IPS-18c (cell line): ENCODE results near the gene GPX6.
A peak's percentile ranks its signal among the peaks of the same experiment; 100 is the strongest.
"Not testable (repeated sequence)": the region's sequence is repeated elsewhere in the genome, so short reads cannot be mapped to it uniquely, and the experiment has no call there.

ENCODE experiments used
- H3K4me3 ChIP-seq: 2 replicates; pipeline ENCODE4 v1.7.0; 2013; ENCODE audit warnings: low read depth, mild to moderate bottlenecking, low read length, moderate library complexity; ENCODE audit not compliant: insufficient read depth
- H3K9me3 ChIP-seq: one replicate; pipeline ENCODE4 v1.6.1; 2013; ENCODE audit warnings: mild to moderate bottlenecking, low read length, moderate library complexity; ENCODE audit not compliant: control insufficient read depth, insufficient read depth

The GPX6 gene

DNA sequence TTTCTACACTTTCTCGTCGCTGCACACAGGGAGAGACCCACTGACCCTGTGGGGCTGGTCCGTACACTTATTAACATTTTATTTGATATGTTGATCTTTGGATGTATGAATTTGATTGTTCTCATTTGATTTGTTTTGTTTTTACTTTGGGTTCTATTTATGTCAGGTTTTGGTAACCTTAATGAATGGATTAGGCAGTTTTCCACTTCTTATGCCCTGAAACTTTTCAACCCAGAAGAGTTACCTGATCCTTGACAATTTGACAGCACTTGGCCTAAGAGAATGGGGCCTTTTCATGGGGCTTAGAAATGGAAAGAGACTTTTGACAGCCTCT is 23.6 kb downstream of the GPX6 start:
- Histone ChIP-seq H3K9me3 (no peaks in the 10 kb centered on the region), H3K4me3 (no peak overlapping the region)

DNA sequence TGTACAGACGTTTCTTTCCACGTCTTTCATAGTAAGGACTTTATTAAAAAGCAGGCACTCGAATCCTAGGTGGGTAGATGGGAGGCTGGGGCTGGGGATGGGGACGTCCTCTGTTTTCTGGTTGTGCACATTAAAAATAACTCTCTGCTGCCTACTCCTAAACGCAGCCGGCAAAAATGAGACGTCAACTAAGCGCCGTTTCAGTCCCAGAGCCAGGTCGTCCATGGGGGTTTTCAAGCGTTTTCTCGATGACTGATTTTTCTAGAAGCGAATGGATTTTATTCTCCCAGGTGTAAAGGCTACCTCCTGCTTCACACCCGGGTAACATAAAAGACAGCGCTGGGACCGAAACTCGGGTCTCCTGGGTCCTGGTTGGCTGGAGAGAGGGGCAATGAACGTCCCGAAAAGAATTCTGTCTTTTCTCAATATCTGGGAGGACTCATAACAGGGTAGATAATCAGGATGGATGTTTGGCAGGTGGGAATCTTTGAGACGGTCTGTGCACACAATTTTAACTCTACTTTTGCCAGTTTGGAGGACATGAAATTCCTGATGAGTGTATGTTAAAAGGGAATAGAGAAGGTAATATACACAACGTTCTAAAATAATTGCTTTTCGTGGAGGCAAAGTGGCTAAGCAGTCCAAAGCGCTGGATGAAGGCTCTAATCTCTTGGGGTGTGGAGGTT is 25.2 kb downstream of the GPX6 start:
- H3K4me3 ChIP-seq, result peak overlapping the region; percentile 56
- H3K9me3 ChIP-seq, result no peaks in the 10 kb centered on the region

DNA sequence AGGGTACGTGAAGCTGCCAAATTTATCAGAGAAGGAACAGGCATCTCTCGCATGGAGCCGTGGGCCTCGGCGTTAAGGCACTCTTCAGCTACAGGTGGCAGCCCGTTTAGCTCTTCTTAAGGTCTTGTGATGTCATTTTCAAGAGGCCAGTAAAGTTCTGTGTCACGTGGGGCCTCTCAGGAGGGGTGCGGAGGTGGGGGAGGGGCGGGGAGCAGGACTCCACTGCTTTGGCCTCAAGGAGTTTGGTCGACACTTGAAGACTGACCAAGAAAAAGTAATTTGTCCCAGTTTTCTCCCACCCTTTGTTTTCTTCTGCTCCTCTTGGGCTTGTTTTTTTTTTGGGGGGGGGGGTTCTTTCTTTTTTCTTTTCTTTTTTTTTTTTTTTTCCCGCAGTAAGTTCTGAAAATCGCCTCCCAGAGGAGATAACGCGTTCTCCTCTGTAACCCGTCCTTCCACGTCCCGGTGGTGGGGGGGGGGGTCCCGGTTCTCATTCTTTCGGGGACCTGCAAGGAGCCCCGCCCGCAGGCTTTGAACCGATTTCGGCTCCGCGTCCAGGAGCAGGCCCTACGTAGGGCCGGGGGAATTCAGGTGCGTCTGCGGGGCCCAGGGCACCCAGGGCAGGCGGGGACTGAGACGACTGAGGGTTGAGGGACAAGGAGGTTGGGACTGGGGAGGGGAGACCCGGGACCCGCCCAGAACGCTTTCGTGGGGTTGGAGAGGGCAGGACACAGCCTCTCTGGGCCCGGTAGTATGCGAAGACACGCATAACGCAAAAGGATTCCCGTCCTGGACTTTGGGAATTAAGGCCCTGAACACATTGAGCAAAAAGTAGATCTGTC is 26.0 kb downstream of the GPX6 start:
- H3K9me3 ChIP-seq, result no peaks in the 10 kb centered on the region
- peak overlapping the region; percentile 56 for H3K4me3 ChIP-seq

DNA sequence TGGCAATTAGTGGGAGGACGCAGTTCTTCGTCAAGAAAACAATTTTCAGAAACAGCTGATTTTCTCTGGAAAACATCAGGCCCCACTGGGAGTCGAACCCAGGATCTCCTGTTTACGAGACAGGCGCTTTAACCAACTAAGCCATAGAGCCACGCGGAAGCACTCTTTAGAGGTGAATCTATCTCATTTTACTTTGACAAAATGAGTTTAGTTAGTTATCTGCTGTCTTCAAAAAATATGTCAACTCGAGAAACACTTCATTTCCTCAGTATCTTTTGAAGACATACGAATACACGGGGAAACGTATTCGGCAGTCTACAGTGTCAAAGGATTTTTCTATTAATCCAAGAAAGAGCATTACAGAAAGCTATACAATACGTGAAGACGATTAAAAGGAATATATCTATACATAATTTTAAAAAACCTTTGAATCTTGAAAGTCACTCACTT is 26.7 kb downstream of the GPX6 start:
- Histone ChIP-seq H3K4me3 (peak overlapping the region; percentile 56; the same call in 1 of the 2 replicates), H3K9me3 (no peaks in the 10 kb centered on the region)

DNA sequence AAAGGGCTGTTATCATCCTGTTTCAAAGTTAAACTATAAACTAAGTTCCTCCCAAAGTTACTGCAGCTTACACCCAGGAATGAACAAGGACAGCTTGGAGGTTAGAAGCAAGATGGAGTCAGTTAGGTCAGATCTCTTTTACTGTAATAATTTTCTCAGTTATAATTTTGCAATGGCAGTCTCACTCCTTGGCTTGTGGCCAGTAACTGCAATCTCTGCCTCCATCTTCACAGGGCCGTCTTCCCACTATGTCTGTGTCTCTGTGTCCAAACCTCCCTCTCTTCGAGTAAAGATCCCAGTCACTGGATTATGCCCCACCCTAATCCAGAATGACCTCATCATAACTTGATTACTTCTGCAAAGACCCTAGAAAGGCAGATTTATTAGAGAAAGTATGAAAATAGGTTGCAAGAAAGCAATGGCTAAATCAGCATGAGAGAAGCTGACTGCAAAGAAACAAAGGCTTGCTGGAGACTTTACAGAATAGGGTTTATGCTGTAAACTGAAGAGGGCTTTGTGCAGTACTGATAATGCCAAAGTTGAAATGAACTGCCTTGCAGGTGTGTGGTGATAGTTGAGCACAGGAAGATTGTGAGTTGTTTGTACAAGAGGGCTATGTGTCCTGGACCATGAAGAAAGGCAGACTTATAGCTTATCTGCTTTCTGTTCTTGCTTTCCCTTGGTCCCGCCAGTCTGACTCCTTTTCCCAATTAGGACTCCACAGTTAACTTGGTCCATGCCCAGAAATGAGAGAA is 28.4 kb downstream of the GPX6 start:
- Histone ChIP-seq H3K9me3 (no peaks in the 10 kb centered on the region), H3K4me3 (no peak overlapping the region)

DNA sequence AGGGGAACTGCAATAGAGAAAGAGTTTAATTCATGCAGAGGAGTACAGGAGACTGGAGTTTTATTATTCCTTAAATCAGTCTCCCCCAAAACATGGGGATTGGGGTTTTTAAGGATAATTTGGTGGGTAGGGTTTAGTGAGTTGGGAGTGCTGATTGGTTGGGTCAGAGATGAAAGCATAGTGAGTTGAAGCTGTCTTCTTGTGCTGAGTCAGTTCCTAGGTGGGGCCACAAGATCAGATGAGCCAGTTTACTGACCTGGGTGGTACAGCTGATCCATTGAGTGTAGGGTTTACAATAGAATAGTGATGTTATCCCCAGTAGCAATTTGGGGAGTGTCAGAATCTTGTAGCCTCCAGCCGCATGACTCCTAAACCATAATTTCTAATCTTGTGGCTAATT is 29.1 kb downstream of the GPX6 start:
- H3K4me3 ChIP-seq, result no peak overlapping the region

DNA sequence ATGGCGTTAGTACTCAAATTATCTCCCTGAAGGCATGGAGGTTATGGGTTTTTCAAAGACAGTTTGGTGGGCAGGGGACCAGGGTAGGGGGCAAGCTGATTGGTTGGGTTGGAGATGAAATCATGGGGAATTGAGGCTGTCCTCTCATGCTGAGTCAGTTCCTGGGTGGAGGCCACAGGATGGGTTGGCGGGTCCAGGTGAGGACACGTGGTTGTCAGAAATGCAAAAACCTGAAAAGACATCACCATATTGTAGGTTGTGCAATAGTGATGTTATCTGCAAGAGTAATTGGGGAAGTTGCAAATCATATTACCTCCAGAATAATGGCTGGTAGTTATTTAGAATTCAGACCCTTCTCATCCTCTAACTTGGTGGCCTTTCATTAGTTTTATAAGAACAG is 30.1 kb downstream of the GPX6 start:
- Histone ChIP-seq H3K4me3 (no peak overlapping the region), H3K9me3 (no peaks in the 10 kb centered on the region)

More for the DNA sequence above, 29.1 kb downstream of the GPX6 start:
- no peaks in the 10 kb centered on the region for H3K9me3 ChIP-seq

DNA sequence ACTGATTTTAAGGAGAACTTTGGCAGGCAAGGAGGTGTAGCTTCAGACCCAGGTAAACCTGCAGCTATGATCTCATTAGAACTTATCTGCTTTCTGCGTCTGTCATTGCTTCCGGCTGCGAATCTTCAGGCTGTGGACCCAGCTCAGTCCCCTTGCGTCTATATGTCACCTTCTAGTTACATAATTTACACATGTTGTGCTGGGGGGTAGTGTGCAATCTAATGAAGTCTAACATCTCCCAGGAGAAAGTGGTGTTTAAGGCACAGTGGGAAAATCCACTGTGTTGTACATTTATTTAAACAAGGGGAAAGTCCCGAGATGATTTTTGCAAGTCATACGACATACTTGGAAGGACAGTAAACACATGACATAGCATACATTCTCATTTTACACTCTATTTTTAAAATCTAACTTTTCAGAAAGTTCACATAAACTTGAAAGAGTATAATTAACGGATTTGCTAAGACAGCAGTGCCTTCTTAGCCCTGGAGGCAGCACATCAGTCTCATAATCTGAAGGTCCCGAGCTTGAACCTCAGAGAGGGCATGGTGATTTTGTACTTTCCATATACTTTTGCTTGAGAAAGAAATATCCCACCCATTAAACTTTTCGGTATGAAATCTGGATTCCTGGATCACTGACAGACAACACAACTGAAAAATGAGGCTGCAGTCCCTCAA is 35.2 kb downstream of the GPX6 start:
- Histone ChIP-seq H3K4me3 (no peak overlapping the region), H3K9me3 (no peaks in the 10 kb centered on the region)

DNA sequence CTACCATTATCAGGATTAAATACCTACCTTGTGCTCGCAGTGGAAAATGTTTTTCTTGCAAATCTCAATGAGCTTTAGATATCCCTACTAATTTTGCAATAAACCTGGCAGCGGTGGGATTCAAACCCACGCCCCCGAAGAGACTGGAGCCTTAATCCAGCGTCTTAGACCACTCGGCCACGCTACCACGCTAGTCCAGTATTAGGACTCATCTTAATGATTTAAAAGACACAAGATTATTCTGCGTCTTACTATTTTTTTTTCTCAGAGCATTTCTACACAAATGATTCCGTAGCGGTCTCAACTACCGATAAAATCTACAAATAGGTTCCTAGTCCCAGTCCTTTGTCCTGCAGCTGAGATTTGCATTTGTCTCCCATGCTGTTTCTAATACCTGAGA is 37.1 kb downstream of the GPX6 start:
- Histone ChIP-seq H3K4me3 (no peak overlapping the region), H3K9me3 (no peaks in the 10 kb centered on the region)

DNA sequence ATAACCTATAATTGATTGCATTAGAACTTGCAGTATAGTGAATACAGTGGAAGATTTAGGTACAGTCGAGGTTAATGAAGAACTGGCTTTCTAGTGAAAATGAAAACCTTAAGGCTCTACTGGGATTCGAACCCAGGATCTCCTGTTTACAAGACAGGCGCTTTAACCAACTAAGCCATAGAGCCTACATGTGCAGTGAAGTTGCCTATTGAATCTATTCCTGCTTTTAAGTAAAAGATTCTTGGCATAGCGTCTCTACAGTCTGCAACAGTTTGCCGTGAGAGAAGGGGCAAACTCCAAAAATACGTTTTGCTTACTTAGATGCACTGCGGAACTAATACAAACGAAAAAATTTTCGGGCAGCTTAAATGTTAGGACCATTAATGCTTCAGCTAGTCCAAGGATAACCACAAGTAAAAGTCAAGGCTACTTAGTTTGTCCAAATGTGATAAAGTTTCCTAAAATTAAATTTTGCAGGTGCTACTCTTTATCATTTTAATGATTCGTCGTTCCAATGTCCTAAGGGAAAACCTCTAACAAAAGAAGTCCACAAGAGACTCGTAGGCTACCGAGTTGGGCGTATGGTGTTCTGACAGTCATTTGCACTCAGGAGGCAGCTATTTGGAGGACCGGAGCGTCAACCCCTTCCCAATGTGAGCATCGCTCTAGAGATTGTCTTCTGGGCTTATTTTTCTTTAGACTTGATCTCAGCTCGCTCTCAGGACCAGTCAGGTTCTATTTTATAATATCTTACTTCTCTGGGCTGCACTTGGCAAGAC is 41.0 kb downstream of the GPX6 start:
- Histone ChIP-seq H3K4me3 (peak overlapping the region; percentile 61), H3K9me3 (no peaks in the 10 kb centered on the region)

DNA sequence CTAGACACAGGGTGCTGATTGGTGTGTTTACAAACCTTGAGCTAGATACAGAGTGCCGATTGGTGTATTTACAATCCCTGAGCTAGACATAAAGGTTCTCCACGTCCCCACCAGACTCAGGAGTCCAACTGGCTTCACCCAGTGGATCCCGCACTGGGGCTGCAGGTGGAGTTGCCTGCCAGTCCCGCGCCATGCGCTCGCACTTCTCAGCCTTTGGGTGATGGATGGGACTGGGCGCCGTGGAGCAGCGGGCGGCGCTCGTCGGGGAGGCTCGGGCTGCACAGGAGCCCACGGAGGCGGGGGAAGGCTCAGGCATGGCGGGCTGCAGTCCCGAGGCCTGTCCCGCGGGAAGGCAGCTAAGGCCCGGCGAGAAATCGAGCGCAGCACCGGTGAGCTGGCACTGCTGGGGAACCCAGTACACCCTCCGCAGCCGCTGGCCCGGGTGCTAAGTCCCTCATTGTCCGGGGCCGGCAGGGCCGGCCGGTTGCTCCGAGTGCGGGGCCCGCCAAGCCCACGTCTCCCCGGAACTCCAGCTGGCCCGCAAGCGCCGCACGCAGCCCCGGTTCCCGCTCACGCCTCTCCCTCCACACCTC is 46.3 kb downstream of the GPX6 start:
- H3K4me3 ChIP-seq, result peak overlapping the region; percentile 17; the same call in 1 of the 2 replicates
- not testable (repeated sequence) for H3K9me3 ChIP-seq

DNA sequence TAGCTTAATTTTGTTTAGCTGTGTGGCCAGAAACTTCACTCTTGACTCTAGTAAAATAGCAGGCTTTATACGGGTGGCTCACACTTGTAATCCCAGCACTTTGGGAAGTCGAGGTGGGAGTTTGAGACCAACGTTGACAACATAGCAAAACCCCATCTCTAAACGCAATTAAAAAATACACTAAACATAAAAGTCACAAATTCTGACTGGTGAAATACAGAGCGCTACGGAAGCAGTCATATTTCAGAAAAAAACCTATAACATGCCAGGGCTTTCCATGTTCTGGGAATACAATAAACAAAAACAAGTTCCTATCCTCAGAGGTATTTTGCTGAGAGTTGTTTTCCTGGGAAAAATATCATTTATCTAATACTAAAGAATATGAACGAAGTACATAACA is 47.5 kb downstream of the GPX6 start:
- Histone ChIP-seq H3K9me3 (no peaks in the 10 kb centered on the region), H3K4me3 (no peak overlapping the region)

DNA sequence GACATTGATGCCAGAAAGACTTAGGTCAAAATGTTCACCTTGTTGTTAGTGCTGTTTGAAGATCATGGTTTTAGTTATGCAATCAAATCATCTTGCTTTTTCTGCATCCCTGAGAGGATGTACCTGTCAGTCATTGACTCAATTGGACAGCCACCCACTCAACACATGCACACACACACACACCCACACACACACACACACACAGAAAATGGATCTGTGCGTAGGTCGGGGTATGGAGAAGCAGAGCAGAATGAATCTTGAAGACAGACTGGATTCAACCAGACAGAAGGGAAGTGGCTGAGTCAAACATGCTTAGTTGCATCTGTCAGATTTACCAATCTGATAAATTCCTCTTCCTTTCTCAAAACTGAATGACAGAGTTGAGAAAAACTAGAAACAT is 53.2 kb downstream of the GPX6 start:
- Histone ChIP-seq H3K9me3 (no peaks in the 10 kb centered on the region), H3K4me3 (no peak overlapping the region)

DNA sequence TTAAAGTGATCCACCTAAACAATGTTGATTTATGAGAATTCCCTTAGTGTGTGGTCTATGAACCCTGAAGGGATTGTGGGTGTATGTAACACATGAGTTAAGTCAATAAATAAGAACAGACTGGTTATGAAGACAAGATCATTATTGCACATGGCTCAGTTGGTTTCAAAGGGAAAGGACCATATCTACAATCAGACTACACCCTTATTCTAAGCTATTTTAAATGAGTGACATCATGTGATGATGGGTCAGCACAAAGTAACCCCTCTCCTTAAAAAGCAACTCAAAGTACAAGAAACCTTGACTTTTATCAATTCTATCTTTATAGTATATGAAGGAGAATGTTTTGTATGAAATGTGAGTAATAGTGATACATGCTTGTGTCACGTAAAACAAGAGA is 57.0 kb downstream of the GPX6 start:
- Histone ChIP-seq H3K4me3 (no peak overlapping the region), H3K9me3 (no peaks in the 10 kb centered on the region)
